K562 (cell line): ENCODE measurements around the gene PSME1. TPM values are rescaled to one million over a fixed set of nuclear protein-coding genes. Genes with fewer than 3 reads are reported as not detected.

ENCODE experiments used
- BDP1 ChIP-seq: IDR thresholded peaks from 3 replicates; pipeline ENCODE4 v1.6.1; 2011; ENCODE audit not compliant: insufficient read length, insufficient read depth
- BRD4 ChIP-seq: fragments of 200-600 bp; sonication (generic); IDR thresholded peaks from 2 replicates; pipeline ENCODE4 v1.6.1; 2017; ENCODE audit warnings: inconsistent platforms
- CREB3L1 ChIP-seq: fragments of 450-650 bp; IDR thresholded peaks from 2 replicates; pipeline ENCODE4 v1.6.1; 2014; ENCODE audit warnings: low read depth, mild to moderate bottlenecking, moderate library complexity, borderline replicate concordance
- CXXC5 ChIP-seq: fragments of 250-450 bp; sonication (Bioruptor Pico); IDR thresholded peaks from 2 replicates; pipeline ENCODE4 v1.8.0; 2022; ENCODE audit warnings: inconsistent platforms, mild to moderate bottlenecking, moderate library complexity
- DEAF1 ChIP-seq: fragments of 450-650 bp; formaldehyde crosslinking; IDR thresholded peaks from 2 replicates; pipeline ENCODE4 v1.4.0; 2020; ENCODE audit warnings: mild to moderate bottlenecking, moderate library complexity
- DLX4 ChIP-seq: fragments of 250-450 bp; sonication (Bioruptor Pico); IDR thresholded peaks from 2 replicates; pipeline ENCODE4 v1.6.1; 2021; ENCODE audit warnings: mild to moderate bottlenecking
- KLF6 ChIP-seq: fragments of 250-450 bp; sonication (Bioruptor Pico); IDR thresholded peaks from 2 replicates; pipeline ENCODE4 v1.4.0; 2020; ENCODE audit warnings: mild to moderate bottlenecking, moderate library complexity, borderline replicate concordance
- MYNN ChIP-seq, 2 experiments: sonication (generic); formaldehyde crosslinking in 1 of 2; IDR thresholded peaks; 2 replicates each; pipeline versions ENCODE4 v1.5.0 to v1.6.1; 2016 to 2020; ENCODE audit warnings: antibody characterized with exemption in 1 of 2, missing genetic modification reagents in 1 of 2
- NEUROD1 ChIP-seq: fragments of 150-350 bp; IDR thresholded peaks from 2 replicates; pipeline ENCODE4 v1.6.1; 2014; ENCODE audit warnings: borderline replicate concordance, low read length, low read depth; ENCODE audit not compliant: partially characterized antibody
- NFIC ChIP-seq: fragments of 450-650 bp; IDR thresholded peaks from 2 replicates; pipeline ENCODE4 v1.6.1; 2017; ENCODE audit warnings: mild to moderate bottlenecking, inconsistent platforms
- PRMT5 ChIP-seq: sonication (generic); formaldehyde crosslinking; IDR thresholded peaks from 2 replicates; pipeline ENCODE4 v1.5.0; 2020; ENCODE audit warnings: missing genetic modification reagents
- PYGO2 ChIP-seq: fragments of 450-650 bp; IDR thresholded peaks from 2 replicates; pipeline ENCODE4 v1.6.1; 2016; ENCODE audit warnings: mild to moderate bottlenecking, missing genetic modification characterization, moderate library complexity, missing compliant biosample characterization
- SMAD1 ChIP-seq: fragments of 150-350 bp; IDR thresholded peaks from 2 replicates; pipeline ENCODE4 v1.6.1; 2014; ENCODE audit warnings: low read length, low read depth; ENCODE audit not compliant: partially characterized antibody
- SMAD3 ChIP-seq: fragments of 450-650 bp; formaldehyde crosslinking; conservative IDR thresholded peaks from 2 replicates; pipeline ENCODE4 v1.4.0; 2020; ENCODE audit warnings: mild to moderate bottlenecking
- SMARCA4 ChIP-seq: fragments of 450-650 bp; IDR thresholded peaks from 2 replicates; pipeline ENCODE4 v1.6.1; 2016
- TBL1XR1 ChIP-seq, 2 experiments: IDR thresholded peaks; 2 replicates each; pipeline ENCODE4 v1.6.1; 2012; ENCODE audit warnings: improper control_type of control experiment in 2 of 2, low read length in 2 of 2, mild to moderate bottlenecking in 1 of 2
- TCF3 ChIP-seq: sonication (generic); formaldehyde crosslinking; IDR thresholded peaks from 2 replicates; pipeline ENCODE4 v1.4.0; 2020; ENCODE audit warnings: mild to moderate bottlenecking, missing genetic modification reagents
- TEAD1 ChIP-seq, 2 experiments: fragments of 450-650 bp in 1 of 2; sonication (generic) in 1 of 2; formaldehyde crosslinking; IDR thresholded peaks; 2 replicates each; pipeline versions ENCODE4 v1.4.0 to v1.8.0; 2020 to 2022; ENCODE audit warnings: mild to moderate bottlenecking in 2 of 2, missing genetic modification reagents in 1 of 2
- XRCC5 ChIP-seq: fragments of 200-400 bp; formaldehyde crosslinking; IDR thresholded peaks from 2 replicates; pipeline ENCODE4 v1.6.1; 2017; ENCODE audit warnings: low read depth, mild to moderate bottlenecking, low read length
- ZFPM2 ChIP-seq: fragments of 250-450 bp; sonication (Bioruptor Pico); IDR thresholded peaks from 2 replicates; pipeline ENCODE4 v1.5.1; 2022; ENCODE audit warnings: mild to moderate bottlenecking
- ZNF445 ChIP-seq: fragments of 250-450 bp; sonication (Bioruptor Pico); IDR thresholded peaks from 2 replicates; pipeline ENCODE4 v1.4.0; 2020; ENCODE audit warnings: low read depth, mild to moderate bottlenecking, moderate library complexity
- ZNF655 ChIP-seq: fragments of 250-450 bp; sonication (Bioruptor Pico); IDR thresholded peaks from 2 replicates; pipeline ENCODE4 v1.5.0; 2021
- ZNF780A ChIP-seq: fragments of 250-450 bp; sonication (Bioruptor Pico); IDR thresholded peaks from 2 replicates; pipeline ENCODE4 v1.5.0; 2021; ENCODE audit warnings: mild to moderate bottlenecking
- polyA plus RNA-seq, 8 experiments: library from polyadenylated mRNA; depleted of rRNA in 4 of 8; stranded (reverse) in 5 of 8; unstranded in 3 of 8; fragments of >200 nt; fragmentation: Nextera tagmentation in 2 of 8; fragmentation: Illumina TruSeq in 1 of 8; extraction: Ambion mirVana in 2 of 8; extraction: Trizol in 1 of 8; gene quantifications; 2 replicates each; pipeline versions ENCODE4 v1.2.1 to v1.2.3, GENCODE V29; 2011 to 2014; ENCODE audit warnings: inconsistent platforms in 1 of 8, missing spikeins in 1 of 8
- total RNA-seq, 7 experiments: library from RNA; depleted of rRNA in 6 of 7; stranded (reverse); fragments of >200 nt in 6 of 7; fragmentation: Illumina TruSeq in 2 of 7; extraction: Trizol in 2 of 7; gene quantifications; 2 replicates each; pipeline versions ENCODE4 v1.2.1 to v1.2.3, GENCODE V29; 2011 to 2021; ENCODE audit warnings: low replicate concordance in 1 of 7

Gene PSME1
- total and polyA plus RNA-seq, 9 of the 15 experiments (the other 6 are each of a cell fraction or from before 2014, with no cell fraction given): 20.3 to 180 (median 67.5) TPM

- TF ChIP-seq ZNF655 (CRISPR knock-in tag): no peak
- no peak for TF ChIP-seq ZNF780A (CRISPR knock-in tag)
- TF ChIP-seq SMAD1: peak; percentile 67
- TF ChIP-seq ZNF445: no peak
- peak; percentile 58 for TF ChIP-seq NEUROD1
- TF ChIP-seq BDP1: no peak
- 0 out of 2 replicates have a peak, but pooled peaks have one; percentile 5 for TF ChIP-seq SMAD3
- TF ChIP-seq MYNN (IDR thresholded peaks at IDR 0.05): peak; percentile 90
- no peak for TF ChIP-seq MYNN (CRISPR knock-in tag; IDR thresholded peaks at IDR 0.05)
- TF ChIP-seq DEAF1 (CRISPR knock-in tag): peak; percentile 41
- TF ChIP-seq ZFPM2: no peak
- TF ChIP-seq NFIC: peak; percentile 98
- no peak for TF ChIP-seq PRMT5 (CRISPR knock-in tag)
- TF ChIP-seq CREB3L1: no peak
- peak in 1 of 2 experiments; percentile 26; a peak in 2 of 4 replicates for TF ChIP-seq TBL1XR1 (IDR thresholded peaks at IDR 0.05; ENCODE audit: low read length in 2 of 2)
- peak; percentile 82; the same call in 1 of the 2 replicates for TF ChIP-seq XRCC5
- TF ChIP-seq DLX4 (CRISPR knock-in tag): no peak
- peak; percentile 33 to 41; a peak in 2 of 4 replicates for TF ChIP-seq TEAD1 (CRISPR knock-in tag; IDR thresholded peaks at IDR 0.05)
- TF ChIP-seq SMARCA4: 0 out of 2 replicates have a peak, but pooled peaks have one; percentile 29
- TF ChIP-seq BRD4: no peak
- 0 out of 2 replicates have a peak, but pooled peaks have one; percentile 22 for TF ChIP-seq KLF6 (CRISPR knock-in tag)
- TF ChIP-seq CXXC5 (CRISPR knock-in tag): peak; percentile 46; the same call in 1 of the 2 replicates
- TF ChIP-seq TCF3: peak; percentile 45
- TF ChIP-seq PYGO2 (tag): no peak
Observed at GRCh38 chr14:24160850-24161804, 25.1 kb downstream of the PSME1 start, which contains the start of gene IRF9 (continued).
